NCI-H774 (cell line): ENCODE data around the gene ANKRA2.

Source experiments
- DNase-seq: peaks from one replicate; lab custom pipeline; 2025; lab: John Stamatoyannopoulos, UW

ANKRA2 gene, protein sequence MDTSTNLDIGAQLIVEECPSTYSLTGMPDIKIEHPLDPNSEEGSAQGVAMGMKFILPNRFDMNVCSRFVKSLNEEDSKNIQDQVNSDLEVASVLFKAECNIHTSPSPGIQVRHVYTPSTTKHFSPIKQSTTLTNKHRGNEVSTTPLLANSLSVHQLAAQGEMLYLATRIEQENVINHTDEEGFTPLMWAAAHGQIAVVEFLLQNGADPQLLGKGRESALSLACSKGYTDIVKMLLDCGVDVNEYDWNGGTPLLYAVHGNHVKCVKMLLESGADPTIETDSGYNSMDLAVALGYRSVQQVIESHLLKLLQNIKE

DNA sequence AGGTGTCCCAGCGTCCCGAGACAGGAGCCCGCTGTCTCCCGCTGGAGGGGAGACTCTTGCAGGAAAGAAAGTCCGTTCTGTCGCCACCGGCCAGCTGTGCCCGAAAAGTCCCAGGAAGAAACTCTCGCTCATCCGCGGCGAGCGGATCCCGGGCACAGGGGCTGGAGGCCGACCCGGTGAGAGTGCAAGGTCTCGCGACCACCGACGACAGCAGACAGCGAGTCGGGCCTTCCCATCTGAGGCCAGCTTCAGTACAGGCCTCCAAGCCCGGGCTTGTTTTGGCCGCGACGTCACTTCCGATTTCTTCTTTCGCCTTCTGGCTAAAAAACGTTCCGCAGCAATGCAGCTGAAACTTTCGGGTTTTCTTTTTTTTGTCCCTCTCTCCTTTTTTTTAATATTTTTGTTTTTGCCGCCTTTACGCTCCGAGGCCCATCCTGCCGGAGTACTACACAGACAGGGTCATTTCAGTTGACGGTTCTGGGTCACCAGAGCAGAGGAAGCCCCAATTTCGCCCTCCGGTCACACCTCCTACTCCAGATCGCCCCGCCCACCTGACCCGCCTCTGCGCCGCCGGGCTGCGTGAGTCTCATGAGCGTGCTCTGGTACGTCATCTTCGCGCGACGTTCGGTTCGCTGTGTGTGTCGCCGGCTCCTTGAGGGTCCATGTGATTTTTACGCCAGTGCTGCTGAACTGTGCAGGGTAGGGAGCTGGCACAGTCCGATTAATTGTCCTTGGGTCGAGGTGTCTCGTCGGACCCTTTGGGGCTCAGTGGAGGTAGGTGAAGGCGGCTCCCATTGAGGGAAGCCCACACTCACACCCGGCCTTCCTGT is at the start of gene ANKRA2, which contains the start of gene UTP15:
Gene ANKRA2 (minus strand): TSS at position 501 of the 830 bp plus-strand sequence. CDS start 2,758 bp downstream, outside the sequence.
Gene UTP15 (plus strand): TSS at position 605 of the 830 bp plus-strand sequence. CDS start 1,602 bp downstream, outside the sequence.
- peak; percentile 95 for DNase-seq

DNA sequence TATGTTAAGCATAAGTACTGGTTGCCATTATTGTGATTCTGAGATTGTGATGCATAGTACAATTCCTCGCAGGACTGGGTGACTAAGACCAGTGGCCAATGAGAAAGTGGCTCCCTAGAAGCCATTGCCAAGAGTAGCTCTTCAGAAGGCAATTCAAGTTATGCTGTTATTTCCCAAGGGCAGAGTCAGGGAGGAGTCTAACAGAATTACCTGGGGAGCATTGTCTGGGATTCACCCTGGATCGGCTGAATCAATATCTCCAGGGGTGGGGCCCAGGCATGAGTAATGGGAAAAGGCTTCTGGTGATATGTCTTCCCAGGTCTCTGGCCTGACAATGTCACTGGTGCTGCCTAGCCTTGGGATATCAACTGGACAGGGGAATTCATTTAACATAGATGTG is 49.6 kb upstream of the ANKRA2 start:
- no peak for DNase-seq

DNA sequence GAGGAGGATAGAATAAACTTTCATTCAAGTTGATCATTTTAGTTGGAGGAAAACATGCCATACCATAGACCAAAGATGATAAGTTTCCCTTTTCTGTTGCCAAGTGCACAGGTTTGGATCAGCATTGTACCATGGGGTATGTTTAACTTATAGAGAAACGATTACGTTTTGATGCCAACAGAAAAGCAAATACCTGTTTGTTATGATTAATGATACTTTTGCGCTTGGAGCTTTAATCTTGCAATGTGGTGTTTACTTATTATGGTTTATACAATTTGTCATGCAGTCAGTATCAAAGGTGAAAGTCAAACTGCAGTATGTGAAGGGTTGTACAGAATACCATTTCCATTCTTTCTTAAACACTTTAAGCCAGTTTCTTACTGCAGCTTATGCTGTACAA is 47.4 kb upstream of the ANKRA2 start:
- DNase-seq, result no peak

DNA sequence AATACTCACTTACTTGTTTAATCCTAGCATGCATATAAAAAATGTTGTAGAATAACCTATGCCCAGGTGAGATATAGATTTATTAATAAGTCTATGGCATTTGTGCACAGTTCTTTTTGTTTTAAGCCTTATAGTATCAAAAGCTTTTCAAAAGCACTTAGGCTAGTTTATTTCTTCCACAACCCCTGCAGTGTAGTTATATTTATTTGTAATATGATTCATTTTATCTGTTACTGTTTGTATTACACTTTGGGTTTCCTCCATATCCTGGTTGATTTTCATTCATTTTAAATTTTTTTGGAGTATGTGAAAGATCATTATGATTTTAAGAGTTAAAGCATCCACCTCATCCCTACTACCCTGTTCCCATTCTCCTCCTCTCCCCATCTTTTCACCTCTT is 41.8 kb upstream of the ANKRA2 start:
- DNase-seq, result no peak

DNA sequence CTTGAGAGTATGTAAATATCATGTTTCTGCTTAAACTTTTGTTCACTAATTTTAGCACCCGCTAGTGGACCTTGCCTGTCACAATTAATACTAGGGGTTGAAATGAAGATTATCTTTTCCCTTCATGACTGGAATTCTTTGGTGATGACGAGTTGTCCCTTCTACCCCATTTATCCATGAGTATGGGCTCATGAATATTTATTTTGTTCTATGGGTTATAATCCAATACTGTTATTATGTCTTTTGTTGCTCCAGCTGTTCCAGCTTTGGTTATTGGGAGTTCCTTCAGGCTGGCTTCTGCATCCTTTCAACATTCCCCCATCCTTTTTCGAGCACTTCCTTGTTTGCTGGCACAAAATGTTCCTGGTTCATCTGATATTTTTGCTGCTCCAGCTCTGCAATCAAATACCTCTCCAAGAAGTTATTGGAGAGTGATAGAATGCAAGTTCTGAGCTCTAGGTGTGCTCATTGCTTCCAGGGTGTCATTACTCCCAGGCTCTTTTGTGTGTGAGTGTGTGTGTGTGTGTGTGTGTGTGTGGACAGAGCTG is 40.8 kb upstream of the ANKRA2 start:
- DNase-seq, result no peak

DNA sequence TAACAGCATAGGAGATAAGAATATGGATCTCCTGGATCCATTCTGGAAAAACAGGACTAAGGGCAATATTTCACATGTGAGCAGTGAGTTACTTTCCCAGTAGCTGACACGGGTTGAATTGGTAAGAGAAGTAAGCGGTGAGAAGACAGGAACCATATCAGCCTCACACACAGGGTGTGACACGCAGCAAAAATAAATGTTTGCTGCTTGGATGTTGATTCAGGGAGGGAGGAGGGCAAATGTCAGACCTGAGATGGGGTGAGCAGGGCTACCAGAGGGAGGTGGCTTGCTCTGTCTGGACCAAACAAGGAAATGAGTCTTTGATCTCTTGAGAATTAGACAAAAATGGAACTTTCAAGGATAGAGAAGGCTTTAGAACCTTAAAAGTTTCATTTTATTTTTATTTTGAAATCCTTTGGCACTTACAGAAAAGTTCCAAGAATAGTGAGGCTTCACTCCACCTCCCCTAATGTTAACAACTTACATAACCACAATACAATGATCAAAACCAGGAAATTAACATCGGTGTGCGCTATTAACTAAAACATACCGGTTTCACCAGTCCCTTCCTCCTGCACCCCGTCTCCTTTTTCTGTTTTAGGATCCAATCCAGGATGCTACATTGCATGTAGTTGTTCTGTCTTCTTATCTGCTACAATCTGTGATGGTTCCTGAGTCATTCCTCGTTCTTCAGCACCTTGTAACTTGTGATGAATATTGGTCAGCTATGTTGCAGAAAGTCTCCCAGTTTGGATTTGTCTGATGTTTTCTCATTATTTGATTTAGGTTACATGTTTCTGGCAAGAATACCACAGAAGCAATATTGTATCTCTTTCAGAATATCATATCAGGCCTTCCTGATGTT is 40.0 kb upstream of the ANKRA2 start:
- DNase-seq, result no peak

DNA sequence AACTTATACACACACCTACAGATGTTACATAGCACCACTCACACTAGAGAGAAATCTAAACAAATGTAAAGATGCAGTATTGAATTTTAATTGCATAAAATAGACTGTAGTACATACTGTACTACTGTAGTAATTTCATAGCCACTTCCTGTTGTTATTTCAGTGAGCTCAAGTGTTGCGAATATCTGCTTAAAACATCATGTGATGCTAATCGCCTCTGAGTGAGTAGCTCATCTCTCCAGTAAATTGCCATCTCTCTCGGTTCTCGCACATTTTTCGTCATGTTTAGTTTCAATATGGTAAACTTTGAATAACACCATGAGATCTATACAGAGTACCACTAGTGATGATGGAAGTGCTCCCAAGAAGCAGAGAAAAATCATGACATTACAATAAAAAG is 38.6 kb upstream of the ANKRA2 start:
- no peak for DNase-seq

DNA sequence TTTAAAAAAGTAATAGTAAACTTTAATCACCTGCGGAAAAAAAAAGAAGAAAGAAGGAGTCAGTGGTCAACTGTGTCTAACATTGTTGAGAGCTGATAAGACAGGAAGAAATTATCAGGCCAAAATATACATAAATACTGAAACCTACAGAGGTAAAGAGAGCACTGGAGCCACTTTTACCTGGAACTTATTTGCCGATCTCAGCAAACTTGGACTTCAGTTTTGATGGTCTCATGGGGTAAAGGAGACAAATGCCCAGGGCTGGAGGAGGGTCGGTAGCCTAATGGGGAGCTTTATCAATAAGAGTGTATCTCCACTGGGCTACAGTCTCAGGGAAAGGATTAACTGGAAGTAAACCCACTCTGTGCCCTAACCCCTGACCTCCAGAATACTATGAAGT is 33.9 kb upstream of the ANKRA2 start:
- DNase-seq, result no peak

DNA sequence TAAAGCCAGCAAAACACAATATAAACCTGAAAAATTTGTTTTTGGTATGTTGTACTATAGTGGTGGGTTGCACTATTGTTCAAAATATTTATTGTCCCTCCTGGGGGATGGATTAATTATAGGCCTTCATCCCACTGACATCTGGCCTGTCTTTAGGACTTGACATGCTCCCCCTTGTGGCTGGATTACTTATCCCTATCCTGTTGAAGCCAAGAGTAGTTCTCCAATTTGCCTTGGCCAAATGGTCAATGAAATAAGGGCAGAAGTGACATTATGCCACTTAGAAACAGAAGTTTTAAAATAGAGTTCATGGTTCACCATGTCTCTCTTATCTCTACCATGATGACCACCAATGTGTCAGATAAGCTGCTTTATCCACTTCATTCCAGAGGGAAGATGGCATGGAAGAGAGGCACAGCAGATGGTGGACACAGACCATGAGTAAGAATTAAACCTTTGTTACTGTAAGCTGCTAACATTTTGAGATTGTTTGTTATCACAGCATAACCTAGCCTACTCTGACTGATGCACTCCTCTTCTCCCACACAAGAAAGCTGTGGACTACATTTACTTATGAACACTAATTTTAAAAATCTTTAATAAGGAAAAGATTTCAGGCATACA is 31.4 kb upstream of the ANKRA2 start:
- DNase-seq, result peak; percentile 12

DNA sequence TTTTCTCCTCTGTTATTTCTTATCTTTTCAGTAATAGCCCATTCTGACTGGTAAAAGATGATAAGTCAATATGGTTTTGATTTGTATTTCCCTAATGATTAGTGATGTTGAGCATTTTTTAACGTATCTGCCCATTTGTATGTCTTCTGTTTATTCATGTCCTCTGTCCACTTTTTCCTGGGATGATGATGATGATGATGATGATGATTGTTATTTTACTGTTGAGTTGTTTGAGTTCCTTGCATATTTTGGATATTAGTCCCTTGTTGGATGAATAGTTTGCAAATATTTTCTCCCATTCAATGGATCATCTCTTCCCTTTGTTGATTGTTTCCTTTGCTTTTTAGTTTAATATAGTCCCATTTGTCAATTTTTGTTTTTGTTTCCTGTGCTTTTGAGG is 27.1 kb upstream of the ANKRA2 start:
- DNase-seq, result no peak

DNA sequence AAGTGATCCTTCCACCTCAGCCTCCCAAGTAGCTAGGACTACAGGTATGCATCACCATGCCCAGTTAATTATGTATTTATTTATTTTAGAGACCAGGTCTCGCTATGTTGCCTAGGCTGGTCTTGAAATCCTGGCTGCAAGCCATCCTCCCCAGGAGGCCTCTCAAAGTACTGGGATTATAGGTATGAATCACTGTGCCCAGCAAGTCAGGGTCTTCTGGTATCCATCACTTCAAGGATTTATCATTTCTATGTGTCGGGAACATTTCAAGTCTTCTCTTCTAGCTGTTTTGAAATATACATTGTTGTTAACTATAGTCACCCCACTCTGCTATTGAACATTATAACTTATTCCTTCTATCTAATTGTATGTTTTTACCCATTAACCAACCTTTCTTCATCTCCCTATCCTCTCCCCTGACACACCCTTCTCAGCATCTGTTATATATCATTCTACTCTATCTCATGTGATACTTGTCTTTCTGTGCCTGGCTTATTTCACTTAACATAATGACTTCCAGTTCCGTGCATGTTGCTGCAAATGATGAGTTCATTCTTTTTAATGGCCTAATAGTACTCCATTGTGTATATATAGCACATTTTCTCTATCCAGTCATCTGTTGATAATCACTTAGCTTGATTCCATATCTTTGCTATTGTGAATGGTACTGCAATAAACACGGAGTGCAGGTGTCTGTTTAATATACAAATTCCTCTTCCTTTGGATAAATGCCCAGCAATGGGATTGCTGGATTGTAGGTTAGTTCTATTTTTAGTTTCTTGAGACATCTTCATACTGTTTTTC is 26.5 kb upstream of the ANKRA2 start:
- no peak for DNase-seq

DNA sequence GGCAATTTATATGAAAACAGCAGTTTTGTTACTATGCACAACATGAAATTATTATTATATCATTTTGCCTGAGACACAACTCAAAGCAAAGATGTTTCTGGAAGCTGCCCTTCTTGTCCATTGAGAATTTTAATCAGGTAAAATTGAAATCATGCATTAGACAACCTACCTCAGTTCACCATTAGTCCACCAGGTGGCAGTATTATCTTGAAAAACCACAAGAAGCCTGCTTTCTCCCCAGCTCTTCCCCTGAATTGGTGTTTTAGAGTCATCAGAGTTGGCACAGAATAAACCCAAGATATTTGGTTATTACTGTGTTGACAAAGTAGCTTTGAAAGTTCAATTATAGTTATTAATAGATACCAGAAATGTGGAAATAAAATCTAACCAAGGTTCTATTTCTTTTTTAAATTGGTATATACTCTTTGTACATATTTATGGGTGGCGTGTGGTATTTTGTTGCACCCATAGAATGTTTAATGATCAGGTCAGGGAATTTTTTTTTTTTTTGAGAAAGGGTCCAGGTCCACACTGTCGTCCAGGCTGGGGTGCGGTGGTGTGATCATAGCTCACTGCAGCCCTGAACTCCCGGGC is 25.8 kb upstream of the ANKRA2 start:
- DNase-seq, result peak; percentile 45

DNA sequence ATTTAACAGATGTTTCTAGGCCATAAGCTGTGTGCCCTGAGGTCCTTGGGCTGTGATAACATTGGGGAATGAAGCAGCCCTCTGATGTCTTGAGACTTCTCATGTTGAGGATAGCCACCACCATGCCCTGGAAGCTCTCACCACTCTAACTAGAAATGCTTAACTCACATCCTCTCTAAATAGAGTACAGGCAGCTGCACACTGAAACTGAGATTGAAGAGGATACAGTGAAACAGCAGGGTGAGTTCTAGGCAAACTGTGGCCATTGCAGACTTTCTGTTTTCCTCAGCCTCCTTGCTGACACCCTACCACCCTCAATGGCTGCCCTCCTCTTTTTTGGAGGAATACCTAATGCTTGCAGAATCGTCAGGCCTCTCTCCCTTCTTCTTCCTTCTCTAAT is 22.5 kb upstream of the ANKRA2 start:
- DNase-seq, result no peak

DNA sequence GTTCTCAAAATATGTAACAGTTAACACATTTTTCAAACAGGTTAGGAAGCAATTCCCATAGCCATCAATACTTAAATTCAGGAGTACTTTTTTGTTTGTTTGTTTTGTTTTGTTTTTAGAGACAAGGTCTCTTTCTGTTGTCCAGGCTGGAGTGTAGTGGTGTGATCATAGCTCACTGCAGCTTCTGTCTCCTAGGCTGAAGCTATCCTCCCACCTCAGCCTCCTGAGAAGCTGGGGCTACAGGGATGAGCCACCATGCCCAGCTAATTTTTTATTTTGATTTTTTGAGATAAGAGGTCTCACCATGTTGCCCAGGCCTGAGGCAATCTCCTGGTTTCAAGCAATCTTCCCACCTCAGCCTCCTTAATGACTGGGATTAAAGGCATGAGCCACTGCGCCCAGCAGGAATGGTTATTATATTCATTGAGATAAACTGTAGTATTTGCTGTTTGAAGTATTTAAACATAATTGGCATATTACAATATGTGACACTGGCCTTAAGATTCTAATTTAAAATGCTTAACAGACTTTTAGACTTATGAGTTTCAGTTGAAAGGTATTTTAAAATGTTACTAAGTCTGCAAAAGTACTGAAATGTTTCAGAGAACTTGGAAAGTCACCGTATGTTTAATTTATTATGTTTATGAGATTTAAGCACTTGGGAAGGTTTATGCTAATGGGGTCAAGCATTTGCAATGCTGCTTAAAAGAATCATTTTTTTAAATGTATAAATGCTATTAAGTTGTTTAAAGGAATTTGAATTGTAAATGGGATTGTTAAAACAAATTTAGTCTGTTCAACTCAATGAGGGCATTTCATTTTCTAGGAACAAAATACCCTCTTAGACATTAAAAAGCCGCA is 17.1 kb upstream of the ANKRA2 start:
- DNase-seq, result no peak

DNA sequence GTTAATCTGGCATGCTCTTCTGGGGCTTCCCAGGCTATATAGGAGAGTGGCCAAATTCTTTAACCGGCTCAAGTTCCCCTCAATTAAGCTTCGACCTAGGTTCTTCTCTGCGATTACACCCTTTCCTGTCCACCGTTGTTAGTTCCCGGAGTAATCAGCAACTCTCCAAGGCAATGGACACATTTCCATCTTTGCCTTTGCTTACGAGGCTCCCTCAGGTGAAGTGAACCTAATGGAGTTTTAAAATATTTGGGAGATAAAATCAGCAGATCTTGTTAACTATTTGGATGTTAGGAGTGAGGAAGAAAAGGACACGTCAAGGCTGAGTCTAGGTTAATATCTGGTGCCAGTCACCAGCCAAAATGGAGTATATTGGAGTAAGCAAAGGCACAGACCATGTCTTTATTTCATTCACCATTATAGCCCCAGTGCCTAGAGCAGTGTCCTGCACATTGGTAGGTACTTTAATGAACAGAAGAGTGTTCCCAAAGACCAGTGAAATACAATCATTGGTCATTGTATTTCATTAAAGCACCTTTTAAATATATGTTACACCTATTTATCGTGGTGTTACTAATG is 619 bp upstream of the ANKRA2 start:
- DNase-seq, result no peak

DNA sequence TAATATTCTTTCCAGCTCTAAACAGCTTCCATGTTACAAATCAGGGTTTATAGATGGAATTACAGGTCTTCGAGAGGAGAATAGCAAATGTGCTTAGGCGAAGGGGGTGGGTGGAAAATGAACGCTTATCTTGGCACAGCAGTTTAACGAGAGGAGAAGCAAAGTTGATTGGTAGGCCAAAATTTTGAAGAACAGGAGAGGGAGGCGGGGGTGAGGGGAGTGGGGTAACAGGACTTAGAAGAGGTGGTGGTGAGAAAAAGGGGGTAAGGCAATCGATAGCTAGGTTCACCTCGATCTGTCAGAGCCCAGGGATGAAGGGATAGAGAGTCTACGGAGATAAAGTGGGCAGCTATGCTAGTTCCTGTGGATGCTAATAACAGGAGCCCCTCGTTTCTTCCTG is 764 bp downstream of the ANKRA2 start:
- DNase-seq, result no peak

DNA sequence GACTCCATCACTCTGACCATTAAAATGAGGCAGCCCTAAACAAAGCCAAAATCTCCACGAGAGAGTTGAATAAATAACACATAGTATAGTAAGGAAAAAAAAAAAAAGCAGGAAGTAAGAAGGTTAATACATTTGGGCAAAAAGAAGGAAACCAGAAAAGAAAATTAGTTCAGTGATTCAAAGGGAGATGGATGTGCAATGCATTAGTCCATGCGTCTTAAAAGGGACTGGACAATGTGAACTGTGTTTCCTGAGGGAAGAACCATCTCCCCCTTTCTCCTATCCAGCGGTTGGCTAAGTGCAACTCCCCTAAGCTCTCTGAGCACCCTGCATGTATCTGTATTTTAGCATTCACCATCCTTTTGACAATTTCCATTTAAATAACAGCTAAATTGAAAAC is 1.4 kb downstream of the ANKRA2 start:
- no peak for DNase-seq

DNA sequence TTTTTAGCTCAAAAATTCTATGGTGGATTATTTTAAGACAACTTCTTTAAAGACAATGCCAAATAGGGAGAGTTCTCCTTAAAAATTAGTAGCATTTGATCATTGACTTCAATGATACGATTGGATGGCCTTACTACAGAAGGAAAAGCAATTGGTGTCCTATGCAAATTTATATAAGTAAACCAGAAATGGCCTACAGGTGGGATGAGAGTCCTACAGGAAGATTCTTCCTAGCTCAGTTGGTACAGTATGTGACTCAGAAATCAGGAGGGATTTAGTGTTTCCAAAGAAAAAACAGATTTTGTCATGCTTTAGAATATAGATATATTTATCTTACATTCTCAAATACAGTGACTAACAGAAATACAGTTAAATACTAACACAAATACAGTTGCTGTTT is 6.5 kb downstream of the ANKRA2 start:
- DNase-seq, result no peak

DNA sequence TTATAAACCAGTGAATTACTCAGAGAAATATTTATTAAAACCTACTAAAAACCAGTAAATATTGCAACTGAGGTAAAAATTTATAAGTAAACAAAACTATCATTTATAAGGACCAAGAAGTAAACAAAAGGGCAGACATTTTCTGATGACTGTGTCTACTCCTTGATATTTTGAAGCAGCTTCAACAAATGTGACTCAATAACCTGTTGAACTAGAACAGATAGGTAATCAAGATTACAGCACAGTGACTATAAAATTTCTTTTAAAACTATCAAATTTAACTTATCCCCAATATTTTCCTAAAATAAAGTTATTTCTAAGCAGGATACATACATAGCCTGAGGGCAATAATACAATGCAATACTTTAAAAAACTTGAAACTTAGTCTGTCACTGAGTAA is 12.8 kb downstream of the ANKRA2 start:
- DNase-seq, result no peak
